Measurements from ENCODE around the gene WFDC1.

DNA sequence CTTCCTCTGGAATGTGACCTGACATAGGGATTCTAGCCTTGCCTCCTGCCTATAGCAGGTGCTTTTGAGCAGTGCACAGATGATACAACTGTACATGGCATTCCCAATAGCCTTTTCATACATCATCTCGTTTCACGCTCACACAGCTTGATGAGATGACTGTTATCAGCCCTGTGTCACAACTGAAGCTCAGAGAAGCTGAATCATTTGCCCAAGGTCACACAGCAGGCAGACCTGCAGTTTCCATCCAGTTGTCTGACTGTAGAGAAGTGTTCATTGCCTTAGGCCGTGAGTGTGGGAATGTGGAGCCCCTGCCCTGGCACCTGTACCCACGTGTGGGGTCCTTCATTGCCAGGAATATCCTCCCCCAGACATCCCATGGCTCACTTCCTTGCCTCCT, 20.1 kb downstream of the WFDC1 start:
- TF ChIP-seq, protein P1, sequence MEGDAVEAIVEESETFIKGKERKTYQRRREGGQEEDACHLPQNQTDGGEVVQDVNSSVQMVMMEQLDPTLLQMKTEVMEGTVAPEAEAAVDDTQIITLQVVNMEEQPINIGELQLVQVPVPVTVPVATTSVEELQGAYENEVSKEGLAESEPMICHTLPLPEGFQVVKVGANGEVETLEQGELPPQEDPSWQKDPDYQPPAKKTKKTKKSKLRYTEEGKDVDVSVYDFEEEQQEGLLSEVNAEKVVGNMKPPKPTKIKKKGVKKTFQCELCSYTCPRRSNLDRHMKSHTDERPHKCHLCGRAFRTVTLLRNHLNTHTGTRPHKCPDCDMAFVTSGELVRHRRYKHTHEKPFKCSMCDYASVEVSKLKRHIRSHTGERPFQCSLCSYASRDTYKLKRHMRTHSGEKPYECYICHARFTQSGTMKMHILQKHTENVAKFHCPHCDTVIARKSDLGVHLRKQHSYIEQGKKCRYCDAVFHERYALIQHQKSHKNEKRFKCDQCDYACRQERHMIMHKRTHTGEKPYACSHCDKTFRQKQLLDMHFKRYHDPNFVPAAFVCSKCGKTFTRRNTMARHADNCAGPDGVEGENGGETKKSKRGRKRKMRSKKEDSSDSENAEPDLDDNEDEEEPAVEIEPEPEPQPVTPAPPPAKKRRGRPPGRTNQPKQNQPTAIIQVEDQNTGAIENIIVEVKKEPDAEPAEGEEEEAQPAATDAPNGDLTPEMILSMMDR (IDR thresholded peaks at IDR 0.05): no peak
- TF ChIP-seq EZH2 (IDR thresholded peaks at IDR 0.05): no peak

Data from neural progenitor cell (in vitro differentiated cells).